HG03354 (cell line): ENCODE results near the gene DENND1B.
"Not testable (repeated sequence)": the region's sequence is repeated elsewhere in the genome, so short reads cannot be mapped to it uniquely, and the experiment has no call there.

ENCODE experiments used
- ATAC-seq: cut with Tn5 transposase; IDR thresholded peaks from one replicate; pipeline ENCODE4 v1.9.1; 2021; ENCODE audit warnings: mild to moderate bottlenecking; ENCODE audit not compliant: unreplicated experiment, poor library complexity, severe bottlenecking

The DENND1B gene

GRCh38 chr1:197496722-197497121, 278.6 kb downstream of the DENND1B start:
- ATAC-seq: no peak

GRCh38 chr1:197491505-197491904, 283.8 kb downstream of the DENND1B start:
- not testable (repeated sequence) for ATAC-seq

- no peak for ATAC-seq
Observed at GRCh38 chr1:197486946-197487345, 288.3 kb downstream of the DENND1B start.

GRCh38 chr1:197485790-197486189, 289.5 kb downstream of the DENND1B start:
- ATAC-seq: no peak

GRCh38 chr1:197481101-197481500, 294.2 kb downstream of the DENND1B start:
- no peak for ATAC-seq

- ATAC-seq: no peak
Observed at GRCh38 chr1:197480446-197480845, 294.8 kb downstream of the DENND1B start.

GRCh38 chr1:197472141-197472540, 303.1 kb downstream of the DENND1B start:
- ATAC-seq: no peak

GRCh38 chr1:197471248-197471985, 303.9 kb downstream of the DENND1B start:
- ATAC-seq: no peak

- no peak for ATAC-seq
Observed at GRCh38 chr1:197470330-197470729, 304.9 kb downstream of the DENND1B start.

- no peak for ATAC-seq
Observed at GRCh38 chr1:197469620-197470210, 305.6 kb downstream of the DENND1B start.

GRCh38 chr1:197468543-197469175, 306.6 kb downstream of the DENND1B start:
- ATAC-seq: no peak

- no peak for ATAC-seq
Observed at GRCh38 chr1:197467881-197468280, 307.4 kb downstream of the DENND1B start.

- ATAC-seq: no peak
Observed at GRCh38 chr1:197466813-197467212, 308.5 kb downstream of the DENND1B start.

GRCh38 chr1:197465528-197466327, 309.6 kb downstream of the DENND1B start:
- ATAC-seq: no peak

GRCh38 chr1:197464044-197464443, 311.2 kb downstream of the DENND1B start:
- ATAC-seq: no peak

- ATAC-seq: no peak
Observed at GRCh38 chr1:197463142-197463541, 312.1 kb downstream of the DENND1B start.

- no peak for ATAC-seq
Observed at GRCh38 chr1:197462539-197462938, 312.7 kb downstream of the DENND1B start.
